Upper lobe of left lung (tissue), 4 donors: ENCODE data around the gene RNU6-7.

Experiments
- CTCF ChIP-seq, 6 experiments: fragments of 450-650 bp in 4 of 6; fragments of 200-600 bp in 2 of 6; sonication (generic) in 2 of 6; IDR thresholded peaks; one replicate each; pipeline ENCODE4 v1.5.1; 2016 to 2019; ENCODE audit warnings: antibody characterized with exemption in 6 of 6
- EP300 ChIP-seq, 4 donors: sonication (generic); formaldehyde crosslinking; IDR thresholded peaks; one replicate each; pipeline ENCODE4 v1.5.1; 2017; ENCODE audit warnings: antibody characterized with exemption in 4 of 4, control low read depth in 2 of 4
- POLR2A ChIP-seq, 4 donors: fragments of 450-650 bp; IDR thresholded peaks; one replicate each; pipeline ENCODE4 v1.5.1; 2016 to 2017; ENCODE audit warnings: antibody characterized with exemption in 4 of 4, mild to moderate bottlenecking in 2 of 4

DNA sequence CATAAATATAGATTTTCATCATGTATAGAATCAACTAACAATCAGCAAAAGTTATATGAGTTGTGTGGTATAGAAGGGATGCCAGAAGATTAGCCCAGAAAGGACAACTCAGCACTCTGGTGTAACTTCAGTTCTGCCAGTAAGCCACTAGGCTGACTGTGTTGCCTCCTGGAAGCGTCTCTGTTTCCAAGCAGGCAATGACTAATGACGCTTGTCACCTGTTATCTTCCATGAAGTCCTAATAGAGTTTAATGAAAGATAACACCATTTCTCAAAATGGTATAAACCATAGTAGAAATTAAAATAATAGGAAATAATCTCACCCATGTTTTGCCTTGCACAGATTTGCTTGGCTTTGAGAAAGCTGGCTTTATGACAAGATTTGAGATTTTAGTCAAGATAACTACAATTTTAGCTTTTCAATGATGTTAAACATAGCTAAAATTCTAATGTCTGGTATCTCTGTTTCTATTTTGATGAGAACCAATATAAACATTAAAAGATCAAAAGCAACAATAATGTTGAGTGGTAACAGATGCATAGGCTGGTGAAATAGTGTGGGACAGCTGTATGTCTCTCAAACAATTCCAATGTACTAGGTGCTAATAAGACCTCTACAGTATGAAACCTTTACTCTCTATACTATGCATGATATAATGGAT lies 9.0 kb upstream of the RNU6-7 start:
- TF ChIP-seq CTCF (IDR thresholded peaks at IDR 0.05) = no peak
- no peak for TF ChIP-seq POLR2A (IDR thresholded peaks at IDR 0.05)
- no peak for TF ChIP-seq EP300 (IDR thresholded peaks at IDR 0.05)
